Activated T-helper 2 cell treated with anti-CD3 and anti-CD28 coated beads, Interferon-gamma antibody, Interleukin-2, Interleukin-4, amounts not matched to agents 10 μg/mL and 5 μg/mL and 100 μg/mL, durations not matched to agents 14 hours and 24 hours and 36 hours (primary cell): ENCODE data around the gene RELT. TPM values are rescaled to one million over a fixed set of nuclear protein-coding genes. Genes with fewer than 3 reads are reported as not detected.
"Not testable (repeated sequence)": the region's sequence is repeated elsewhere in the genome, so short reads cannot be mapped to it uniquely, and the experiment has no call there.

ENCODE experiments used
- DNase-seq: peaks from one replicate; pipeline ENCODE4 v3.0.0; 2021; ENCODE audit warnings: low spot score
- H3K27ac Mint-ChIP-seq: one replicate; pipeline ENCODE4 v1.8.0; 2021; ENCODE audit warnings: mixed read lengths
- H3K27me3 Mint-ChIP-seq: one replicate; pipeline ENCODE4 v1.8.0; 2021; ENCODE audit warnings: low read depth, mixed read lengths
- H3K36me3 Mint-ChIP-seq: one replicate; pipeline ENCODE4 v1.8.0; 2021; ENCODE audit warnings: low read depth, mixed read lengths
- H3K4me1 Mint-ChIP-seq: one replicate; pipeline ENCODE4 v1.8.0; 2021; ENCODE audit warnings: low read depth, mixed read lengths
- H3K4me3 Mint-ChIP-seq: one replicate; pipeline ENCODE4 v1.8.0; 2021; ENCODE audit warnings: low read depth, mild to moderate bottlenecking, moderate library complexity, mixed read lengths
- H3K9me3 Mint-ChIP-seq: one replicate; pipeline ENCODE4 v1.8.0; 2021; ENCODE audit warnings: mixed read lengths
- intact Hi-C: fragments of 100-400 bp; cut with micrococcal nuclease; formaldehyde crosslinking; loops from one replicate; pipeline ENCODE4 v1.15.1; 2023
- total RNA-seq: library from RNA; stranded (reverse); gene quantifications from 2 replicates; pipeline ENCODE4 v1.2.3, GENCODE V29; 2022

RELT gene
- total RNA-seq, 1 donor from 2014 or later: 33.5 TPM

DNA sequence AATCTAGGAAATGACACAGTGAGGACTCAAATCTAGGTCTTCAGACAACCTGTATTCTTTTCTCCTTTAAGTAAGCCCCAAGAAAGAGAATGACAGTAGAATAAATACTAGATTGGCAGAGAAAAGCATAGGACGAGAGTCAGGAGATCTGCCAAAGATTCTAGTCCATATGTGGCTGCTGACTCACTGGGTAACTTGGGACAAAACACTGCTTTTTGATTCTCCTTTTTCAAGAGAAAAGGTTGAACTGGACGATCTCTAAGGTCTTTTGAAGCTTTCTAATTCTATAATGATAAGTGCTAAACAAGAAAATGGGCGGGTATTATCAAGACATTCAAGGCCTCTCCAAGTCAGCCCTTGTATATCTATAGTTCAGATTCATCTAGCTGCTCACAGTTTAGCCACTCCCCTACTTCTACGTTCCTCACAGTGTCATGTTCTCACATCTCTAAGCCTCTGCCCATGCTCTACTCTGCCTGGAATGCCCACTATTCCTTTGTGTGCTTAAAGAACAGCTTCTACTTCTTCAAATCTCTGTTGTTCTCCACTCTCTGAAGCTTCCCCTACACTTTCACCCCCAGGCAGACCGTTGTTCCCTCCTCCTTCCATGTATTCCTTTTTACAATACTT, 53.0 kb downstream of the RELT start:
- no peak for DNase-seq
- peaks cover 25% of the 10 kb centered on the region for H3K4me1 Mint-ChIP-seq

DNA sequence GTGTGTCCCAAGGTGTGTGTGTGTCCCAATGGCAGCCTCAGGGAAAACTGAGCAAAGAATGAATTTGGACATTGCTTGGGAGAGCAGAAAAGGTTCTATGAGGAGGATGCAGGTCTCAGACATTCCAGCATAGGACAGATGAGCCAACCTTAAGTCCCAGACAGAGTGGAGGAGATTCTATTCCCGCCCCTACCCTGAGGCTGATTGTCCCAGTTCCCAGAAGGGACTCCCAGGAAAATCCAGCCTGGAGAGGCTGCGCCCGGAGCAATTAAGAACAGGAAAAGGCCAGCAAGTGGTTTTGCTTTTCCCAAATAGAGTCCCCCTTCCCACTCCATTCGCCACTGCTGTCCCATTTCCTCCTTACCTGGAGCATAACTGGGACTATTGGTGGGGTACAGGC, 54.1 kb downstream of the RELT start:
- H3K27ac Mint-ChIP-seq: no peak overlapping the region
- no peaks in the 10 kb centered on the region for H3K27me3 Mint-ChIP-seq
- H3K9me3 Mint-ChIP-seq: no peaks in the 10 kb centered on the region
- no peak overlapping the region for H3K4me3 Mint-ChIP-seq
- H3K4me1 Mint-ChIP-seq: peaks cover 25% of the 10 kb centered on the region
- DNase-seq: no peak
- no peaks in the 10 kb centered on the region for H3K36me3 Mint-ChIP-seq
- intact Hi-C loops: no loop called here

More for the DNA sequence above, 53.0 kb downstream of the RELT start:
- Mint-ChIP-seq H3K27ac (peak overlapping the region; percentile 70), H3K27me3 (no peaks in the 10 kb centered on the region), H3K9me3 (no peaks in the 10 kb centered on the region), H3K36me3 (no peaks in the 10 kb centered on the region), H3K4me3 (no peak overlapping the region)
- intact Hi-C loops: no loop called here

- peaks cover 25% of the 10 kb centered on the region for H3K4me1 Mint-ChIP-seq
- intact Hi-C loops: no loop called here
- H3K4me3 Mint-ChIP-seq: no peak overlapping the region
- peak overlapping the region; percentile 35 for H3K27ac Mint-ChIP-seq
- no peaks in the 10 kb centered on the region for H3K9me3 Mint-ChIP-seq
- no peaks in the 10 kb centered on the region for H3K27me3 Mint-ChIP-seq
- no peak for DNase-seq
- H3K36me3 Mint-ChIP-seq: no peaks in the 10 kb centered on the region
Measured at GRCh38 chr11:73431396-73431795, 55.2 kb downstream of the RELT start.

DNA sequence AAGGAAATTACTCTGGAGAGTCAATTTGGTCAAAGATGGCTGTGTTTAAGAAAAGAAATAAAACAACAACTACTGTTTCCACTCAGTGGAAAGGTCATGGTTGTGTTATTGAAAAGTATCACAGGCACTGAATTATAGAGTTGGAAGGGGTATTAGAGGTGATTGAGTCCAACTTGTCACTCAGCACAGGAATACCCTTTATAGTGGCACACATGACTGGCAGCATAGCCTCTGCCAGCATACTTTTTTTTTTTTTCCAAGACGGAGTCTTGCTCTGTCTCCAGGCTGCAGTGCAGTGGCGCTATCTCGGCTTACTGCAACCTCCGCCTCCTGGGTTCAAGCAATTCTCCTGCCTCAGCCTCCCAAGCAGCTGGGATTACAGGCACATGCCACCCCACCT, 60.7 kb downstream of the RELT start:
- H3K9me3 Mint-ChIP-seq, DNase-seq, H3K4me3 Mint-ChIP-seq, H3K27ac Mint-ChIP-seq, H3K27me3 Mint-ChIP-seq, H3K36me3 Mint-ChIP-seq, H3K4me1 Mint-ChIP-seq, intact Hi-C loops: not testable (repeated sequence)

DNA sequence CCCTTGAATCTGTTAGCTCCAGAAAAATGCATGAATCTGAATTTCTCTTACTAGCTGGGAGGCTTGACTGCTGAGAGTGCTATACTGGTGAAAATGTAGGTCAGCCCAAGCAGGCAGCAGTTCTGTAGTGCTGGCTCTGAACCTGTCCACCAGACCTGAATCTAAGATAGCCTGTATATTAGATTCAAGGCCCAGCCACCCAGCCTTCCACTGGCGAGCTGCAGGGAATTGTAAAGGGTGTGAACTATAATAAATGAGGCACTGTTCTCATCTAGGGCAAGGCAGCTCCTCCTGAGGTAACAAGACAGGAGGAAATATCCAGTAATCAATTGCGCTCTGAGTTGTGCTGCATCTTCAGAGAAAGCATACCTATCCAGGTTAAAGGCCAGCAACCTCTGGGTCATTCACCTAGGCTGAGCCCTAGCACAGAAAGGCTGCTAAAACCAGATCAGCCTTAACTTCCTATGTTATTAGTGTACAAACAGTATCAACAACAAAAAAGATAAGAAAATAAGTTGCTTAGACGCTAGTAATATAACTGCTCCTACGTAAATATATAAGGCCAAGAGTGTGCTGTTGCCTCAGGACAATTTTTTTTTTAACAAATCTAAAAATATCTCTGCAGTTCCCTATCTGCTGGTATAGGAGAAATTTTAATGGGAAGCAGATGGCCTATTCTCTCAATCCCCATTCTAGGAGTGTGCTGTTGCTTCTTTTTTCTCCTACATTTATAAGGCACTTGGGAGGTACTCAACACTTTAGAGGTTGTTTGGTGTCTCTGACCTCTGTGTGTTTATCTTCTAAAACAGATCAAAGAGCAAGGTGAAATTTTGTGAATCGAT, 63.0 kb downstream of the RELT start:
- DNase-seq: no peak
- no peak overlapping the region for H3K4me3 Mint-ChIP-seq
- H3K4me1 Mint-ChIP-seq: no peaks in the 10 kb centered on the region
- intact Hi-C loops: no loop called here
- H3K36me3 Mint-ChIP-seq: no peaks in the 10 kb centered on the region
- H3K27ac Mint-ChIP-seq: no peak overlapping the region
- no peaks in the 10 kb centered on the region for H3K27me3 Mint-ChIP-seq
- no peaks in the 10 kb centered on the region for H3K9me3 Mint-ChIP-seq

DNA sequence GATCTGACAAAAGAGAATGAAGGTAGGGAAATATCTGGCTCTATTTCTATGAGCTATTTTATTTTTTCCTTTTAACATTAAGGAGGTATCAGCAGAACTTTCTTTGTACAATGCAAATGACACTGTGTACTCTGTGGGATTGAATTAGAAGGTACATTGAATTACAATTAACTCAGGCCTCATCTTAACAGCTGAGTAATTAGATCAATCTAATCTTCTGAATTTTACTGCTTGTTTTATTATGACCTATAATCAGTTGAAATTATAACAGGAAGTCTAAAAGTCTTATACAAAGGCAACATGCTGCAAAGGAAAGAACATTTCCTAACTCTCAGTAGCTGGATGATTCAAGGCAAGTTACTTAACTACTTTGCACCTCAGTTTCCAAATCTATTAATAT, 69.8 kb downstream of the RELT start:
- no peaks in the 10 kb centered on the region for H3K36me3 Mint-ChIP-seq
- no peaks in the 10 kb centered on the region for H3K9me3 Mint-ChIP-seq
- no peak for DNase-seq
- intact Hi-C loops: no loop called here
- H3K27ac Mint-ChIP-seq: no peak overlapping the region
- no peaks in the 10 kb centered on the region for H3K27me3 Mint-ChIP-seq
- no peak overlapping the region for H3K4me3 Mint-ChIP-seq
- peaks cover 4% of the 10 kb centered on the region for H3K4me1 Mint-ChIP-seq

DNA sequence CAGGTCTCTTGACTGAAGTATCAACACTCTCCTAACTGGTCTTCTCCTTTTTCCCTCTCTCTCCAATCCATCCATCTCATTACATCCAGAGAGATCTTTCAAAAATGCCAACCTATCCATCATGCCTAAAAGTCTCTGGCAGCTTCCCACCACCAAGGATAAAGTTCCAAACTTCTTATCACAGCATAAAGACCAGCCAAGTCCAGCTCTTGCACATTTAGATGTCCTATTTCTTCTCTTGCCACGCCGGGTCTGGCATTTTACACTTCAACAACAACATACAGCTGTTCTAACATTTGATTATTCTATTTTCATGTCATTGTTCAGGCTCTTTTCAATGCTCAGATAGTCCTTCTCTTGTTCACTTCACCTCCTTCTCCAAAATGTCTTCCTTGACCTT, 70.6 kb downstream of the RELT start:
- no peak overlapping the region for H3K4me3 Mint-ChIP-seq
- H3K27ac Mint-ChIP-seq: no peak overlapping the region
- no peak for DNase-seq
- intact Hi-C loops: no loop called here
- H3K36me3 Mint-ChIP-seq: no peaks in the 10 kb centered on the region
- H3K27me3 Mint-ChIP-seq: no peaks in the 10 kb centered on the region
- H3K9me3 Mint-ChIP-seq: no peaks in the 10 kb centered on the region
- peaks cover 5% of the 10 kb centered on the region for H3K4me1 Mint-ChIP-seq

Other genes starting within 250 kb of the RELT start
- 16.0 and 18.1 TPM in 2 replicates for gene FCHSD2, start 234.1 kb upstream of the RELT start, total RNA-seq
- not detected in 2 replicates for gene P2RY2, start 158.1 kb upstream of the RELT start, total RNA-seq
- gene P2RY6, start 104.1 kb upstream of the RELT start, total RNA-seq: not detected in 2 replicates
- 0.09 and 0.30 TPM in 2 replicates for gene ARHGEF17, start 68.1 kb upstream of the RELT start, total RNA-seq
- gene FAM168A, start 221.7 kb downstream of the RELT start, total RNA-seq: 19.2 and 19.3 TPM in 2 replicates